DLD1 (cell line): Measurements from ENCODE around the gene RPP25L.

ENCODE experiments used
- in situ Hi-C: cut with HindIII; loops from 2 replicates; pipeline ENCODE4 v1.10.0; 2017; ENCODE audit warnings: low sequenced_read_pairs

RPP25L gene

GRCh38 chr9:34612788-34613390 is 992 bp upstream of the RPP25L start:
- in situ Hi-C loops: no loop called here

- in situ Hi-C loops: no loop called here
Observed at GRCh38 chr9:34611251-34611810, 566 bp downstream of the RPP25L start.

GRCh38 chr9:34610434-34611206 is 1.3 kb downstream of the RPP25L start:
- in situ Hi-C loops: no loop called here

DNA sequence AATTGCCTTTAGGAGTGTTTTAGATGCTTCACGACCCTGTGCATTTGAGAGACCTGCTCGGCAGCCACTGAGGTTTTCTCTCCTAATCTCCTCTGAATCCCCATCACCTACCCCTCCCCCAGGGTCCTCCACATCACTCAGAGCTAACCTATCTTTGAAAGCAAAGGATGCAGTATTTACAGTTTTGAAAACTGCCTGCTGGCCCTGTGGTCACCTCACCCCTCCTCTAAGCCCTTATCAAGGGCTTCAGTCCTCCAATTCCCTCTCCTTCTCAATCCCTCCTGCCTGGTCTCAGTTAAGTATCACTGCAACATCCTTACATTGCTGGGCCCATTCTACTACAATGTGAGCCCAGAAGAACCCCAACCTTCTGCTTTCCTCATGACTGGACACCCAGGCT is 4.6 kb downstream of the RPP25L start:
- in situ Hi-C loops: no loop called here

- in situ Hi-C loops: no loop called here
Observed at GRCh38 chr9:34606905-34607304, 5.0 kb downstream of the RPP25L start.

DNA sequence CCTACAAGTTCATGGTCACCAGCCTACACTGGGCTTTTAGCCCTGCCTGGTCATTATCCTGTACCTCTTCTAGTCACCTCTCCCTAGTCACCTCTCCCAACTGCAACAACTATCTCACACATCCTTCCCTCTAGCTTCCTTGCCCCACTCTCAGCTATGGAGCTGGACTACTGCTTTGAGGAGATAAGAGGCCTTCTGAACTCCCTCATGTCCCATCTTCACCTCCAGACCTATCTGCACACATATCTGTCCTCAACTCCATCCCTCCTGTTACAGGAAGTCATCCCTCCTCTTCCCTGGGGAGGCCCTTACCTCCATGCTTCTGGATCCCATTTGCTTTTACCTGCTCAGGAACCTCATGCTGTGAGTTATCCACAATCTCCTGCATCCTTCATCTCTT is 5.7 kb downstream of the RPP25L start:
- in situ Hi-C loops: no loop called here

DNA sequence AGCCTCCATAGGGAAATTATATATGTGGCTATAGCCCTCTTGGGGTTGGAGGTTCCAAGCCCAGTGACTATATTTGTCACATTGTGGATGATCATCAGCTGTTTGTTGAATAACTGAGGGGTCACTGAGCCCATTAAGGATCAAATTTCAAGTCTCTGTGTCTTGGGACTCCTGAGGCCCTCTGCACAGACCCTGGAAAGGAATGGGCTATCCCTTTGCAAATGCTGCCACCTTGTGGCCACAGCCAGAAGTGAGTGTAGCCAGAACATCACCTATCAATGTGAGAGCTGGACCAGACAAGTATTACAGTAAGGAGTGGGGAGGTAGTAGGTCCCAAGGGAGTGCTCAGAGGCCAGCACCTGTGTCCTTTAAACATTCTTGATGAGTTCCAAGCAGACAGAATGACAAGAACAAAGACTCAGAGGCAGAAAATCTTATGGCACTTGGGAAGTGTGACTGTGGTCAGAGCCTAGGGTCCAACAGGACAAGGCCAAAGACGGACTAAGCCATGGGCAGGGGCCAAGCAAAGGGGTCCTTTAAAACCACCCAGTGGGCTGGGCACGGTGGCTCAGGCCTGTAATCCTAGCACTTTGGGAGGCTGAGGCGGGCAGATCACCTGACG is 8.2 kb downstream of the RPP25L start:
- in situ Hi-C loops: no loop called here

GRCh38 chr9:34601937-34602573 is 9.8 kb downstream of the RPP25L start:
- in situ Hi-C loops: no loop called here

GRCh38 chr9:34600908-34601307 is 11.0 kb downstream of the RPP25L start:
- in situ Hi-C loops: no loop called here

DNA sequence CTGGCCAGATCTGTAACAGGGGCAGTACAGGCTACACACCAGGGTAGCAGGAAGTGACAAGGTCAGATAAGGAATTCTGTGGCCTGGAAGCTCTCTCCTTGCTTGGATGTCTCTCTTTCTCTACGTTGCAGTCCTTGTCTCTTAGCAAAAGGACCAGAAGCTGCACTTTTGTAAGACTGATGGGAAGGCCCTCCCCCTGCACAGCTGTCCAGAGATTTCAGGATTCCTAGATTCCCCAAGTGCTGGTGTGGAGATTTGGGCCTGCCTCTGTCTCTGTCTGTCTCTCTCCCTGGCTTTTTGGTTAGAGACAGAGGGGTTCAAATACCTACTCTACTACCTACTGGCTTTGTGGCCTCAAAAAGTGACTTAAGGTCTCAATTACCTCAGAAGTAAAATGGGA is 12.4 kb downstream of the RPP25L start:
- in situ Hi-C loops: loop anchor here (25.0 kb wide), 1 partner anchor 162 kb away; no protein-coding TSS in a partner anchor

GRCh38 chr9:34594177-34594576 is 17.7 kb downstream of the RPP25L start:
- in situ Hi-C loops: loop anchor here (25.0 kb wide), 1 partner anchor 157 kb away; no protein-coding TSS in a partner anchor

DNA sequence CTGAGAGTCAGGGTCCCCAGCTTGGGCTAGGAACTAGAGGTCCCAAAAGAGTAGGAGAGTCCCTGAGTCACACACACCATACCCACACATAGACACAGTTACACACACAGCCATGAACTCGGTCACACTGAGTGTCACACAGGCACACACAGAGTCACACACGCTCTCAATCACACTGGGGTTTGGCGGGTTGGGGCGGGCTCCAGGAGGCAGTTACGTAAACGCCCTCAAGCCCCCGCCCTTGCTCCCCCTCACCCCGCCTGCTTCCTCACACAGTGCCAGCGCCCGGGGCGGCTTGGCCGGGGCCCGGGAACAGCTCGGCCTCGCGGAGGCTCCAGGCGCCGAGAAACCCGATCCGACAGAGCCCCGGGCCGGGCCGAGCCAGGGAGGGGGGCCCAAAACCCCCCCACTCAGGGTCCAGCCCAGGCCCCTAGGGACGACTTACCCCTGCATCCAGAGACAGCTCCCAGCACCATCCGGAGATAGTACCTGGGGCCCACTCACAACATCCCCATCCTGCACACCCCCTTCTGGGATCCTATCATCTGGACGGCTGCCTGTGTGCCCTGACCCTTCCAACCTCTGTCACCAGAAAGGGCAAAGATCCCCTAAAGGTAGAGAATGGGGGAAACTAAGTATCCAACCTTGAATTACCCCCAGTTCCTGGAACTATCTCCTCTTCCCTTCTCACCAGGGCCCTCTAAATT is 18.8 kb downstream of the RPP25L start:
- in situ Hi-C loops: loop anchor here (25.0 kb wide), 1 partner anchor 156 kb away; no protein-coding TSS in a partner anchor

DNA sequence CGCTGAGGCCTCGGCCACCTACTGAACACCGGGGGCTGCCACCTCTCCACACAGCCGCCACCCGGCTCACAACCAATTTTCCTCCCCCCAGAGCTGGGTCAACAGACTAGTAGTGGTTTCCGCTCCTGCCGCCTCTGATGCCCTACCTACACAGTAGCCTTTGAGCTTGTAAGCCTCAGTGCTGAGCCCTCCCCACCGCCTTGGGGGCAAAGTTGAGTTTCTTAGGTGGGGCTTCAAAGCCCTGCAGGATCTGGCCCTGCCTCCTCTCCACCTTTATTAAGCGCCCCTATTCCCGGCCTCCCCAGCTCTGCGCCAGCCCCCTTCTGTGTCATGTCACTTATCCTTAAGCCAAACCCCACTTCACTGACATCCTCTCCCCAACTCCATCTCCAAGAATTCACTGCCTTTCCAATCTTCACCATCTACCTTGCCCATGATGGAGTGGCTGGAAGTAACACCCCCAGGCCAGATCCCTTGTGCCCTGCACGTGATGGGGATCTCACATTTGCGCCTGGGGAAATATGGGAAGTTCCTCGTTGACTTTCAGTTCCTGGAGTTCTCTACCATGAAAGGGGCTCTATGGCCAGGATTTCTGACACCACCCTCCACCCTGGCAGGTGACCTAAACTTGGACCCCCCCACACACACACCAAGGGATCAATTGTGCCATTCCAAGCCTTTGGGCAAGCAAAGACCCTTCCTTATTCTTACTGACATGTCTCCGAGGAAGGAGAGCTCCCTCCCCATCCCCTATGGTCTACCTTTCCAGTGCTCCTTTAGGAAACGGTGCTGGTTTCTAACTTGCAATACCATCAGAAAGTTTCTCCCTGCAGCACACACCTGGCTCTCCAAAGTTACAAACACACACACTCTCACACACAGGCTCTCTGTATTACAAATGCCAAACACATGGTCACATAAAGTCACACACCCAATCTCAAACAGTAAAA is 19.7 kb downstream of the RPP25L start:
- in situ Hi-C loops: loop anchor here (25.0 kb wide), 1 partner anchor 155 kb away; no protein-coding TSS in a partner anchor

DNA sequence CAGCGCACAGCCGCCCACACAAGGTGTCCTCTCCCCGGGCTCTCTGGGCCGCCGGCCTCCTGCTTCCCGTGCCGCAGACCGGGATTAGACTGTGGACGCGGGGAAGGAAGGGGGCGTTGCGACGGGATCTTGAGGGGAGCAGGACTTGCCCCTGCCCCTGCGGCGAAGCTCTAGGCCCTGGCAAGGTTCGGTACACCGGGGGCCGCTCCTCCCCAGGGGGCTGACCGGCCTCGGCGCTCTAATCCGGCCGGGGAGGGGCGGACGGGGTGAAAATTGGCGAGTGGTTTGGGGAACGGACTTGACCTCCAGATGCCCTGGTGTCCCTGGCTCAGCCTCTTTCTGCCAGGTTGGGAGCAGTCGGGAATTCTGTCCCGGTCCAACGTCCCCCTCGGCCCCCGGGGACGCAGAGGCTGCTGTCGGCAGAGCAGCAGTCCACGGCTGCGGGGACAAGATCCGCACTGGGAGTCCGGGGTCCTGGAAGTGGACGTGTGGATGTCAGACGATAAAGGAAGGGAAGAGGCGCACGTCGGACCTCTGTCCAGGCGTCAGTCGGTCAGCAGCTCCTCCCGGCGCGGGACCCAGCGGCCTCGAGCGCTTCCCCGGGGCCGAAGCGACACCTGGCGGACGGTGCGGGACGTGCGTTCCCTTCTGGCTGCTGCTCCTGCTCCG is 20.5 kb downstream of the RPP25L start:
- in situ Hi-C loops: loop anchor here (25.0 kb wide), 1 partner anchor 154 kb away; no protein-coding TSS in a partner anchor

- in situ Hi-C loops: loop anchor here (25.0 kb wide), 1 partner anchor 153 kb away; no protein-coding TSS in a partner anchor
Observed at GRCh38 chr9:34590381-34591247, 21.3 kb downstream of the RPP25L start.

DNA sequence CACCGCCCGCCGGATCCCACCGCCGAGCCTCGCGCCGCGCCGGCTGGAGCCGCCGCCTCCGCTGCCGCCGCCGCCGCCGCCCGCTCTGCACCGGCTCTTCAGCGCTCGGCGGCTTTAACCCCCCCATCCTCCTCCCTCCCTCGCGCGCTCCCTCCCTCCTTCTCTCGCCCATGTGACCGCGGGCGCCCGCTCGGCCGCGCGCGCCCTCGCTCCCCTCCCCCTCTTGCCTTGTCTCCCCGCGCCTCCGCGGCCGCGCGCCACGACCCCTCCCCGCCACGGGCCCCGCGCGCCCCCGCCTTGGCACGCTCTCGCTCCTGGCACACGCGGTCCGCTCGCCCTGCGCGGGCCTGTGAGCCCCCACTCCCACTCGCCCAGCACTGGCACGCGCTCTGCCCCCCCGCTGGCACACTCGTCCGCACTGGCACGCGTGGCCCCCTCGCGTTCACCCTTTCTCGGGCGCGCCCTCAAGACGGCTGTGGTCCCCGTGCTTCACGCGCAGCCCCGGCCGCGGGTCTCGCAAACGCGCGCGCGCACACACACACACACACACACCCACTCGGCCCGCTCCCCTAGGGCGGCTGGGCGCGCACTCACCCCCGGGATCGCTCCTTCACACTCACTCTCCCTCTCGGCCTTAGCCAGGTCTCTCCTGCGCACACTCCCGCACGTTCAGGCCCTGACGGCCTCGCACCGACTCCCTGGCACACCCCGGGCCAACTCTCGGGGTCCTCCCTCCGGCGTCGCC is 22.1 kb downstream of the RPP25L start, which contains the start of gene CNTFR:
Gene CNTFR (minus strand): TSS at position 89 of the 745 bp plus-strand sequence. CDS start 20,743 bp downstream, outside the sequence.
- in situ Hi-C loops: loop anchor here (25.0 kb wide), 1 partner anchor 153 kb away; no protein-coding TSS in a partner anchor
